G401.6 (cell line): ENCODE measurements around the gene SLC9A4.

Experiments used
- FAIRE-seq: peaks from 2 replicates; lab custom pipeline; 2012; peaks lifted over from hg19 to GRCh38; lab: Jason Lieb, UNC

SLC9A4 gene, protein sequence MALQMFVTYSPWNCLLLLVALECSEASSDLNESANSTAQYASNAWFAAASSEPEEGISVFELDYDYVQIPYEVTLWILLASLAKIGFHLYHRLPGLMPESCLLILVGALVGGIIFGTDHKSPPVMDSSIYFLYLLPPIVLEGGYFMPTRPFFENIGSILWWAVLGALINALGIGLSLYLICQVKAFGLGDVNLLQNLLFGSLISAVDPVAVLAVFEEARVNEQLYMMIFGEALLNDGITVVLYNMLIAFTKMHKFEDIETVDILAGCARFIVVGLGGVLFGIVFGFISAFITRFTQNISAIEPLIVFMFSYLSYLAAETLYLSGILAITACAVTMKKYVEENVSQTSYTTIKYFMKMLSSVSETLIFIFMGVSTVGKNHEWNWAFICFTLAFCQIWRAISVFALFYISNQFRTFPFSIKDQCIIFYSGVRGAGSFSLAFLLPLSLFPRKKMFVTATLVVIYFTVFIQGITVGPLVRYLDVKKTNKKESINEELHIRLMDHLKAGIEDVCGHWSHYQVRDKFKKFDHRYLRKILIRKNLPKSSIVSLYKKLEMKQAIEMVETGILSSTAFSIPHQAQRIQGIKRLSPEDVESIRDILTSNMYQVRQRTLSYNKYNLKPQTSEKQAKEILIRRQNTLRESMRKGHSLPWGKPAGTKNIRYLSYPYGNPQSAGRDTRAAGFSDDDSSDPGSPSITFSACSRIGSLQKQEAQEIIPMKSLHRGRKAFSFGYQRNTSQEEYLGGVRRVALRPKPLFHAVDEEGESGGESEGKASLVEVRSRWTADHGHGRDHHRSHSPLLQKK

DNA sequence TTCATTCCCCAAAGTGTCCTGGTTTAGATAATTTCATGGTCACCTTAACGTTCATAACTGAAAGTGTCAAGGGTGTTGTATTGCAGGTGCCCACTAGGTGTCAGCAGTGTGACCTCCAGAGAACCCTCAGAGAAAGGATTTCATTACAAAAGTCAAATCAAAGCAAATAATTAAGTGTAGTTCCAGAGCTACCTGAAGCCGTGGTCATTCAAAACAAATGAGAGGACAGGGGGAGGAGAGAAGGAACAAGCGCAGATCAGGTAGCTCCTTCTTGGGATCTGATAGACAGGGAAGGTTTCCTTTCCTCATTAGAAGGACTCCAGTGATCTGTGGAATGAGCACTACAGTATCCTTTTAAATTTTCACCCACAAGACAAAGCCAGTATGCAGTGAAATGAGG lies at the start of gene SLC9A4:
TSS of gene SLC9A4 (plus strand) at position 207 of the 400 bp plus-strand sequence. CDS start 534 bp downstream, outside the sequence.
- peak; percentile 87 for FAIRE-seq

- FAIRE-seq: no peak
Measured at GRCh38 chr2:102423368-102423767, 49.7 kb upstream of the SLC9A4 start.

DNA sequence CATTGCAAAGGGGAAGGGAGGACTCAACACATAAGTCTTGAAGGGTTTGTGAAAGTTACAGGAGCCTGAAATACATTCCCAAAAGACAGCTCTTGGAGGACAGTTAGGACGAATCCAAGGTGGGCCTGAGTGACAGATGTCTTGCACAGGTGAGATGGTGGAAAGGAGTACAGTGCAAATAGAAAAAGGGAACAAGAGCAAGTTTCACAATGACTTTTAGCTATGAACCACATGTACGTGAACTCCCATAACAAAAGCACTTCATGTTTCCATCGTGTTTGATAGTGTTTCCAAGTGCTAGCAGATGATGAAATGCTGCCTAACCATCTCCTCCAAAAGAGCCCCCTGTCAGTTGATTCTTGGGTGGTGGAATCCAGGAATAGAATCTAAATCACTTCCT lies 48.3 kb upstream of the SLC9A4 start:
- no peak for FAIRE-seq

GRCh38 chr2:102425441-102426132 lies 47.4 kb upstream of the SLC9A4 start:
- no peak for FAIRE-seq

DNA sequence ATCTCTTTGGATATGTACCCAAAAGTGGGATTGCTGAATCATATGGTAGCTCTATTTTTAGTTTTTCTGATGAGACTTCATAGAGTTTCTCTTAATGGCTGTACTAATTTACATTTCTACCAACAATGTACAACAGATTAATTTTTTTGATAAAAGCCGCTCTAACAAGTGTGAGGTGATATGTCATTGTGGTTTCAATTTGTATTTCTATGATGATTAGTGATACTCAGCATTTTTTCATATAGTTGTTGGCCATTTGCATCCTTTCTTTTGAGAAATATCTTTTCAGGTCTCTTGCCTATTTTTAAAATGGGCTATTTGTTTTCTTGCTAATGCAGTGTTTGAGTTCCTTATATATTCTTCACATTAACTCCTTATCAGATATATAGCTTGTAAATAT lies 45.8 kb upstream of the SLC9A4 start:
- no peak for FAIRE-seq

- no peak for FAIRE-seq
Measured at GRCh38 chr2:102428573-102428972, 44.5 kb upstream of the SLC9A4 start.

- FAIRE-seq: no peak
Measured at GRCh38 chr2:102432386-102432785, 40.6 kb upstream of the SLC9A4 start.

DNA sequence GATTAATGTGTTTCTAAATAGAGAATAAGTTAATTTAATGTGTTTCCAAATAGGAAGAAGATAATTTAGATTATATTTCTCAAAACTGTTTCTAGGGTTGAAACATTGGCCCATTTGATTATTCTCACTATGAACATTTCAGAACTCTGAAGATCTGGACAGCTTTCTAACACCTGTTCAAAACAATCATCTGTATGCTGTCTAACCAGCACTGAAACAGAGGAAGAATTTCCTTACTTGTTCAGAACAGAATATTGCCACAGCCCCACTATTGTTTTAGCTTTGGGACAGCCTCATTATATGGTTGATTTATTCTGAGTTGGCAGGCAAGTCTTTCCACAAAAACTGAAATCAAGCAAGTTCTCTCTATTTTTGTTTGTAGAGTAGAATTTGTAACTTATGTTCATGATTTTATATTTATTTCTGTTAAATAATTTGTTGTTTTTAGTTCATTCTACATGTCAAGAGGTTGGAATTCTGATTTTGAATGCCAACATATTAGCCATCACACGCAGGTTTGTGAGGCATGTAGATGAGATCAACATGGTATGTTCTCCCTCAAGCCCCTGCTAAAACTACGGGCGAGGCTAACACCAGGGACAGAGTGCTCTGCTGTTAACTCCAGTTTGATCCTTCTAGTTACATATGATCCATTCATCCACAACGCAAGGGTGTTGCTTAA lies 38.9 kb upstream of the SLC9A4 start:
- FAIRE-seq: no peak

GRCh38 chr2:102434655-102435381 lies 38.2 kb upstream of the SLC9A4 start:
- no peak for FAIRE-seq

DNA sequence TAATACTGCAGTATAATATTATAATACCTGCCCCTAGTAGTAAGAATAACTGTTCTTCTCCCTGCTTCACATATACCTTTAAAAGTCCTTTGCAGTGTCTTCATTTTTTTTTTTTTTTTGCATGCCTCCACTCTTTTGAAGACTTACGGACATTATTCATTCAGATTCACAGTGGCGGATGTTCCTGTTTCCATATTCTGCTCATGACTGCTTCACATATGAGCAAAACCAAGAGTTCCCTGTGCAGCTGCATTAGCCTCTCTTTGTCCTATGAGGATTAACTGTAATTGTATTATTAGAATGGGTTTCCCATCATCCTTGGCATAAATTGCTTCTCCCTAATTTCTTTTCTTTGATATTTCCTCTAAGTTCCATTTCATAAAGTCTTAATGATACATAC lies 37.3 kb upstream of the SLC9A4 start:
- no peak for FAIRE-seq

DNA sequence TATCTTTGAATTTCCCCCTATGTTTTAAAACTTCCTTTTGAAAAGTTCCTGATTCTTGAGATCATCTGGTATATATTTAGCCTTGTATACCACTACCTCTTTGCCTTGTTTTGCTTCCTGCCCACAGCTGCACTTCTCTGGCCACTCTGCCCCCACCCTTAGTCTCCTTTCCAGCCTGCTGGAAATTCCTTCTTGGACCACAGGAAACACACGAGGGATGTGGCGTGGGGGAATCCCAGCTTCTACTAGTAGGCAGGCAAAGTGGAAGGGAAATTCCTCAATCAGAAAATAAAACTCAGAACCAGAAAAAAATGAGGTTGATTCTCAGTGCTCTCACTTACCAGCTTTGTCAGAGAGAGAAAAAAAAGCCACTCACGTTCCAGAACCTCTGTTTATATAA lies 36.7 kb upstream of the SLC9A4 start:
- no peak for FAIRE-seq

DNA sequence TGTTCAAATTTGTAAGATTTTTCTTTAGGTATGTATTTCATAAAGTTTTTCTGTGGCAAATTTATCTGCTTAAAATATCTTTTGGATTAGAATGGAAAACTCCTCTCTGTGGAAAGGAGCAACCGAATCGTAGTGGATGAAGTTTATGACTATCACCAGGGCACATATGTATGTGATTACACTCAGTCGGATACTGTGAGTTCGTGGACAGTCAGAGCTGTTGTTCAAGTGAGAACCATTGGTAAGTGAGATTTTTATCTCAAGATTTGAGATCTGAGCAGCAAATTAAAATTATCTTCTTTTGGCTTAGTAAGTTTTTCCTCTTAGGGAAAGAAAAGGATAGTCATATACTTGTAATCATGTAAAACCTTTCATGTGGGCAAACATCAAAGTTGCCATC lies 35.9 kb upstream of the SLC9A4 start:
- FAIRE-seq: no peak

DNA sequence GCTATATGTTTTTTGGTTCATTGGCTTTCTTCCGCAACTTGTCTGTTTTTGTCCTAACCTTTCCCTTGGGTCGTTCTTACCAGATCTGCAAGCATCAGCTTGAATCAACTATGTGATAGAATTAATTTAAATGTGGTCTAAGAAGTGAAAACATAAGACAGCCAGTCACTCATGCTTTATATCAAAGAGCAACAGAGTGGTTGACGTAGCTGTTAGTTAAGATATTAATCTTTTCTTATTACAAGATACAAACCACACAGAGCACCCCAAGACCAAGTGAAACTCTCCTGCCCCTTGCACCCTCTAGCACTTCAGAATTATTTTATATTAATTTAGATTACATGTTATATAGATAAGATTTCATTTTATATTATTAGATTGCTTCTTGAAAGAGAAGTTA lies 34.9 kb upstream of the SLC9A4 start:
- no peak for FAIRE-seq

DNA sequence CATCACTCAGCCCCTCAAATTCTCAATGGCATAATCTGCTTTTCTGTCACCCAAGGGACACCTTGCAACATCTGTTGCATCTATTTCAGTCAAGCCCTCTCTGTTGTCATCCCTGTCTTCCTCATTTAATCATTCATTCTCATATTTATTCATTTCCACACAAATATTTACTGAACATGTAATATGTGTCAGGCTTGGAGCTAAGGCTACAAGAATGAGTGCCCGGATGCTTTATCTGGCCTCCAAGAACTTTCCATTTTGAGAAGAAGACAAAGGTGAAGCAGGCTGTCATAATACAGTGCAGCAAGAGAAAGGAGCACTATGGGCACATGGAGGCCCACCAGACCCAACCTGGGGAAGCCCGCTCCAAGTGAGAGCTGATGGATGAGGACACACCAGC lies 34.4 kb upstream of the SLC9A4 start:
- no peak for FAIRE-seq

GRCh38 chr2:102439065-102439695 lies 33.8 kb upstream of the SLC9A4 start:
- FAIRE-seq: no peak

GRCh38 chr2:102442967-102443828 lies 29.8 kb upstream of the SLC9A4 start:
- FAIRE-seq: no peak

- no peak for FAIRE-seq
Measured at GRCh38 chr2:102444233-102444632, 28.8 kb upstream of the SLC9A4 start.

GRCh38 chr2:102446936-102447335 lies 26.1 kb upstream of the SLC9A4 start:
- no peak for FAIRE-seq

- peak; percentile 28 for FAIRE-seq
Measured at GRCh38 chr2:102449370-102449974, 23.6 kb upstream of the SLC9A4 start.

DNA sequence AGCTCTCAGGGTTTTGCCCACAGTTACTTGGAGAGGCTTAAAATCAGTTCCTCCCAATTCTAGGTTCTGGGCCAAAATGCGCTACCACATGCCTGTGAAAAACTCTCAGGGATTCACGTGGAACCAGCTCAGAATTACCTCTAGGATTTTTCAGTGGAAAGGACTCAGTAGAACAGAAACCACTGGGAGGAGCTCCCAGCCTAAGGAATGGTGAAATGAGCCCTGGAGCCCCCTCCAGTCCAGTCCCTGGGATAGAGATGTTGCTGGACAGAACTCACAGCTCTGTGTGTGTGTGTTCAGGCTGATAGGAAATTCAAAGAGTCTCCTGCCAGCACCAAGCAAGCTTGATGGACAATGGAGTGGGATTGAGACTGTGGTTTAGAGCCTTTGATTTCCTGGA lies 21.1 kb upstream of the SLC9A4 start:
- FAIRE-seq: no peak
